T-helper 22 cell (primary cell): Measurements from ENCODE around the gene TCEAL4.

ENCODE experiments used
- DNase-seq: peaks from one replicate; pipeline ENCODE4 v3.0.0-alpha.2; 2020; ENCODE audit warnings: low read depth

Gene TCEAL4

DNA sequence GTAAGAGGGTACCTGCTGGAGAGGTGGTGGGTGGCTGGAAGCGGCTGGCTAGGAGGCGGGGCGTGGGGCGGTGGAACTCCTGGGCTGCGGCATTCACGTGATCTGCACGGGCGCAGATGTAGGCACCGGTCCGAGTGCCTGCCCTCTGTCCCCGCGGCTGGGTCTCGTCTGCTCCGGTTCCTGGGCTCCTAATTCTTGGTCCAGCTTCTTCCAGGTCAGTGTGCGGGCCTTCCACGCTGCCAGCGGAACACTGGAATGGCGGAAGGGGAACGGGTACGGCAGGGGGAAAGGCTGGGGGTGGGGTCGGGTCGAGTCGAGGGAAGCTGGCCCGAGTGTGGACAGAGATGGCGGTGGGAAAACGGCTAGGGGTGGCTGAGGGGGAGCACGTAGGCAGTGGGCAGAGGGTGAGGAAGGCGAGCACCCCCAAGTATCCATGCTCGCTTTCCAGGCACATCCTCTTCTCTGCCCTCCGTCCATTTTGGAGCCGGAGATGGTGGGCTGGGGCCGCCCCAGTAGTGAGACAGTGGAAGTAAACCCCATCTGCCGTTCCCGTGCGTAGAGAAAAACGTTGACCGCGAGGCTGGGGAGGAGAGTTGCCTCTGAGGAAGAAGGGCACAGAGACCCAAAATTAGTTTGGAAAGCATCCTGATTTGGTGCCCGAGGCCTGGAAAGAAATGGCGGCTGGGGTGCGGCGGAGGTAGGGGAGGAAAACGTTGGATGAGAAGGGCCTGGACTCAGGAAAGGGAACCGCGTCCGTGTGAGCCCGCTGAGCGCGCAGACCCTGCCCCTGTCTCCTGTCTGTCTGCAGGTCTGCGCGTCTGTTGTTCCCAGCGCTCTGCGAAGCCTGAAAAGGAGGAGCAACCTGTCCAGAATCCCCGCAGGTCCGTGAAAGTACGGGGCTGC is at the start of gene TCEAL4:
TCEAL4 (plus strand) TSS at position 105 of the 903 bp plus-strand sequence. CDS start 1,161 bp downstream, outside the sequence.
- DNase-seq: no peak

DNA sequence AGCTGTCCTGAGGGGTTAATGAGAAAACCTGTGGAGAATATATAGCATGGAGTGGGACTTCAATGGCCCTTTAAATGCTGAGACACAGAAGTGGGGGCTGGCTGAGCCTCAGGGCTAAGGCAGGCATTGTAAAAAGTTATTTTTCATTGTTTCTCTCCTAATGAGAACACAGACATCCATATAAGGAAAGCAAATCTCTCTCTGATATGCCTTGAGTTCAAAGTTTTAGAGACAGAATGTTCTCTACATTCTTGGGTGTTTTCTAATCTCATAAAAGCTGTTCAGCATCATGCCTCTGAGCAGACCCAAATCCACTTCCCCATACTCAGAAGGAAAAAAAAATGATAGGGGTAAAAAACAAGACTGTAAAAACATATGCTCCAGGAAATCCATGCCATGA is 49.2 kb upstream of the TCEAL4 start:
- no peak for DNase-seq

DNA sequence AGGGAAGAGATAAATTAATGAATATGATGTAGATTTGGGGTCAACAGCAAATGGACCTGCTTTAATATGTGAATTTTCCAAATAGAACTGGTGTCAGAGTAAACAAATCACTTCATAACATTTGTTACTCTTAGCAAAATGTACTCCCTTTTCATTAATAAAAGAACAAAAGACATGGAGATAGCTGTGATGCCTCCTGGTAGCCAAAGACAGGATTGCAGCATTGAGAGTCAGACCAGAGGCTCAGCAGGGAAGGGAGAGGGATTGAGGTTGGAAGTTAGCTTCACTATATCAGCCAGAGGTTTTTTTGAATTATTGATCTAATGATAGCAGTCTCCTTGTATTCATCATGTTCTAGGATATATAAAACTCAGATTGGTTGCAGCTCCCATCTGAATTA is 48.6 kb upstream of the TCEAL4 start:
- DNase-seq: no peak

DNA sequence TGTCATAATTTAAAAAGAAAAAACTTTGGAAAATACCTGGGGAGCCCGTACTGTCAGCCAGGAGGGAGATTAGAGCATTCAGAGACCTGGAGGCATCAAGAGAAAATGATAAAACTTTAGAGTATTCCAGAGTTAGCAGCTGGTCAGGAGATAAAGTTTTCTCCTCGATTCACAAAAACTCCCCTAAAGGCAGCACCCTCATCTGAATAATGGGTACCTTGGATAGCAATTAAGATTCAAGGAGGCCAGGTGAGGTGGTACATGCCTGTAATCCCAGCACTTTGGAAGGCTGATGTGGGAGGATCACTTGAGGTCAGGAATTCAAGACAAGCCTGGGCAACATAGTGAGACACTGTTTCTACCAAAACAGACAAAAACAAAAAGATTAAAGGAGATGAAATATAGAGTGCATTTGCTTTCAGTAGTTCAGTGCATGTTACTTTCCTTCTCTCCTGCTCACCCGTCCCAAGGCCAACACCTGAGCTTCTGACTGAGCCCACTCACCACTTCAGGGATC is 47.4 kb upstream of the TCEAL4 start:
- DNase-seq: no peak

DNA sequence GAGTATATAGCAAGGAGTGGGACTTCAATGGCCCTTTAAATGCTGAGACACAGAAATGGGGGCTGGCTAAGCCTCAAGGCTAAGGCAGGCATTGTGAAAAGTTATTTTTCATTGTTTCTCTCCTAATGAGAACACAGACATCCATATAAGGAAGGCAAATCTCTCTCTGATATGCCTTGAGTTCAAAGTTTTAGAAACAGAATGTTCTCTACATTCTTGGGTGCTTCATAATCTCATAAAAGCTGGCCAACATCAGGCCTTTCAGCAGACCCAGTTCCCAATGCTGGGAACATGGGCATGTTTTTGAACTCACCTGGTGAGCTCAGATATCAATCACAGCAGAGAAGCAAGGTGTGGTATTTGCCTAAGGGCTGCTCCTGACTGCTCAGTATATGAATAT is 46.6 kb upstream of the TCEAL4 start:
- no peak for DNase-seq

DNA sequence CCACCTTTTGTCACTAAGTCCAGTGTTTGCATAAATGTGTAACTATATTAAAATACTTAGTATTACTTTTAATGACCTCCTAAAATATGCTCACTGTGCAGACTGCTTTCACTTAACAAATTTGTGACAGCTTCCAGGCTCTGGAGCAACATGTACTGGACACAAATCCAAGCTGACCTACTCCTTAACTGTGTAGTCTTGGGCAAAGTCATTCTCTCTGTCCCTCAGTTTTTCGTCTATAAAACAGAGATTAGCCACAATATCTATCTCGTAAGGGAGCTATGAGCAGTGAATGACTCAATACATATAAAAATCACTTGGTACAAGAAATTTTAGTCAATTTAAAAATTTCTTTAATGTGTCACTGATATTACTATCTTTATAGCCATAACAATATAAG is 45.6 kb upstream of the TCEAL4 start:
- no peak for DNase-seq

DNA sequence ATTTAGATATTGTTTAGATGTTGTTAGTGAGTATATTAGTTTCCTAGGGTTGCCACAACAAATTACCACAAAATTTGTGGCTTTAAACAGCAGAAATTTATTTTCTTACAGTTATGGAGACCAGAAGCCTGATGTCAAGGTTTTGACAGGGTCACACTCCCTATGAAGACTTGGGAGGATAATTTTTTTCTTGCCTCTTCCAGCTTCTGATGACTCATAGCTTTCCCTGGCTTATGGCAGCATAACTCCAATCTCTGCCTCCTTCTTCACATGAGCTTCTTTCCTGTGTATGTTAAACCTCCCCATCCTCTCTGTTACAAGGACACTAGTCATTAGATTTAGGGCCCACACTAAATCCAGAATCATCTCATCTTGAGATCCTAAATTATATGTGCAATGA is 45.2 kb upstream of the TCEAL4 start:
- DNase-seq: no peak

DNA sequence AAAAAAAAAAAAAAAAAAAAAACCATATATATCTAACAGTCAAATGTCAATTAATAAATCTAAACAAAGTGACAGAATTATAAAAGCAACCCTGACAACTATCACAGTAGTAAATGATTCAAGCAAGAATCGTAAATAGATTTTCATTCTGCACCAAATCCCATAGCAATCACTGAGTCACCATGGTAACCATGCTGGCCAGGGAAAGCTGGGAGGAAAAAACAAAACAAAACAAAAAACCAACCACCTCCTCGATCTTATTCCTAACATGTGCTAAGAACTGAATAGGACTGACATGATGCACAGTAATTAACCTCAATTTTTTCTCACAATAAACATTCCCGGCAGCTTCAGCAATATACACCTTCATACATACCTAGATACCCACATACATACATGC is 35.4 kb upstream of the TCEAL4 start:
- no peak for DNase-seq

DNA sequence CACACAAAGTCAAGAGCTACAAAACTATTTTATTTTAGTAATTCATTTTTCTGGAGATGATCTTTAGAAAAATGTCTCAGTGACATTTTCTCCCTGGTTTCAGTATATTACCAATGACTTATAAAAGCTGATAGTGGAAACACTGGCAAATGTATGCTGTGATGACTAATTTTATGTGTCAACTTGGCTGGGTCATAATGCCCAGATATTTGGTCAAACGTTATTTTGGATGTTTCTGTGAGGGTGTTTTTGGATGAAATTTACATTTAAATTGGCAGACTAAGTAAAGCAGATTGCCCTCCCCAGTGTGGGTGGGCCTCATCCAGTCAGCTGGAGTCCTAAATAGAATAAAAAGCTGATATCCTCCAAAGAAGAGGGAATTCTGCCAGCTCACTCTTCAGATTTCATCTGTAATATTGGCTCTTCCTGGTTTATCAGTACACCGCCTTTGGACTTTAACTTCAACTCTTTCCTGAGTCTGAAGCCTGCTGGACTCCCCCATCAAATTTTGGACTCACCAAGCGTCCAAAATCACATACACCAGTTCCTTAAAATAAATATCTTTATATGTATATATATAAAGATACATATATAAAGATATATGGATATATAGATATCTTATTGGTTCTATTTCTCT is 34.8 kb upstream of the TCEAL4 start:
- DNase-seq: no peak

DNA sequence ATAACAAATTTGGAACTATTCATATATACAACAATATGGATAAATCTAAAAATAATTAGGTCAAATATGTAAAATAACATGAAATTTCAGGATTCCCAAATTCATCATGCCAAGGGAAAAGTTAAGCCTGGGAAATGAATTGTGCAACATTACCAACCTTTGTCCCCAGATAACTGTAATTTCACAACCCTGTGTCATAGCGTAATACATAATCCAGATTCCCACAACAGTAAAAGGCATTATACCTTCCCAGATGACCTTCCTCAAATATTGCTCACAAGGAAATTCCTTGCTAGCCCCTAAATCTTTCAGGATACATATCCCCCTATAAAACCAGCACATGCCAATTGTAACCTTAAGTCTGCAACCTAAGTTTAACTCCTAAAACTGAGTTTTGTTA is 33.1 kb upstream of the TCEAL4 start:
- DNase-seq: no peak

DNA sequence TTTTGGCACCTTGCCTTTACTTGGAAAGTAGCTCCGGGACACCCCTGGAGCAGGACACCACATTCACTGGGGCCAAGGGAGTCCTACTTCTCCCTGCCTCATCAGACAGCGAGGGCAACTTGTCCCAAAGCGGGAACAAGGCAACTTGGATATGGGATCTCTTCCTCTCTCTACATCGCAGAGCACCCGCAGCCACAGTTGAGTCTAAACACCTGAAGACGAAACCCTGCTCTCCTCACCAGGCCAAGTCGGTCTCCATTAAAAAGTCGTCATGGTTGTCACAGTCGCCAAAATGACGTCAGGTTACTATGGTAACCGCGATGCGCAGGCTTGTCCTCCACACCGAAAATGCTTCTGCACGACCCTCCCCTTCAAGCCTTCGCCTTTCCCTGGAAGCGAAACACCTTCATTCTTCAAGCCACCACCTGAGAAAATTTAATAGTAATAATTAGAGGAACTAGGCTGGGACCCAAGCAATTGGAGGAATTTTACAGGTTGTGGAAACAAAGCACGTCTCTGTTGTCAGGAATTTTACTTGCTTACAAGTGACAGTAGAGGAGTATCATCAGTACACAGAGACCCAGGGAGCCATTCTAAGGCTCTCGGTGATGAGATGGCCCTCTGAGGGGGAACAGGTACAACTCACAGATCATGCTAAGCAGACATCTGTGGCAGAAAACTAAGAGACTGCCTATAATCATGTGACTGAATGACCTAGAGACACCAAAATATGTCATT is 30.5 kb upstream of the TCEAL4 start:
- DNase-seq: peak; percentile 36

DNA sequence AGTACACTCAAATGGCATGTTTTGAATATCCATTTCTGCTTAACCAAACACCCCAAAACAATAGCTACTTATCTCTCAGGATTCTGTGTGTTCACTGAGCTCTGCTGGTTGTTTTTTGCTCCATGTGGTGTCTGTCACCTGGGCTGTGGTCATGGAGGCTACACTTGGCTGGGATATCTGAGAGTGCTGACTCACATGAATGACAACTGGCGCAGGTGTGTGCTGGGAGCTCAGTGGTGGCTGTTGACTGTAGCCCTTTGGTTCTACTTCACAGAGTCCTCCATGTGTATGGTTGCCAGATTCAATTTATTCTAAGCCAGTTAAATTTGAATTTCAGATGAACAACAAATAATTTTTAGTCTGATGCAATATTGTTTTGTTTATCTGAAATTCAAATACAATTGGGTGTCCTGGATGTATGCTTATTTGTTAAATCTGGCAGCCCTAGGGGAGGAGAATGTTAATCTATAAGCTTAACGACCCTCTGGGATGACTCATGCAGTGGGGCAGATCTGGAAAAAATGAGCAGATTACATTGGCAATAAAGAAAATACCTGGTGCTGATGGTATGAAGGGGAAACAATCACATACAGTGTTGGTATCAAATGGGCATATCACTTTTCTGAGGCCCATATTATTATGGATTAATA is 28.2 kb upstream of the TCEAL4 start:
- no peak for DNase-seq

DNA sequence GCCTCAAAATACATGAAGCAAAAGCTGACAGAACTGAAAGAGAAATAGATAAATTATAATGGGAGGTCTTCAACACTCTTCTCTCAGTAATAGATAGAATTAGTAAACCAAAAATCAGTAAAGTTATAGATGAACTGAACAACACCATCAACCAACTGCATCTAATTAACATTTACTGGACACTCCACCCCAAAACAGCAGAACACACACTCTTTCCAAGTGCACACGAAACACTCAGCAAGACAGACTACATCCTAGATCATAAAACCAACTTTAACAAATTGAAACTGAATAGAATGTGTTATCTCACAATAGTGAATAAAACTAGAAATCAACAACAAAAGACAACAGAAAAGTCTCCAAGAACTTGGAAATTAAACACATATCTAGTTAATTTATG is 25.1 kb upstream of the TCEAL4 start:
- DNase-seq: no peak

DNA sequence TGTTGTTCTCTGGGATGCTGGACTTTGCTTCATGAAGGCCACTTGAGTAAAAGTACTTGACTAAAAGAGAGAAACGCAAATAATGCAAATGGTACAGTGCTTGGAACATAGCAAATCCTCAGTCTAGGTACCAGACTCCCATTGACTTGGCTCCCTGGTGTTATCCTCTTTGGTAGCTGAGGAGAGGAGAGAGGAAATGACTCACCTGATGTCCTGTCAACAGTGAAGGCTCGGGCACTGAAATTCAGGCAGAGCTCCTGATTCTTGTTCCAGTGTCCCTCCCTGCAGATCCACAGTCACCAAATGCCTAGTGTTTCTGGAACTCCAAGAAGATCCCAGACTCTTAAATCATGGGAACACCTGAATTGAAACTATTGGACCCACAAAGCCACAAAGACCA is 22.5 kb upstream of the TCEAL4 start:
- DNase-seq: no peak

DNA sequence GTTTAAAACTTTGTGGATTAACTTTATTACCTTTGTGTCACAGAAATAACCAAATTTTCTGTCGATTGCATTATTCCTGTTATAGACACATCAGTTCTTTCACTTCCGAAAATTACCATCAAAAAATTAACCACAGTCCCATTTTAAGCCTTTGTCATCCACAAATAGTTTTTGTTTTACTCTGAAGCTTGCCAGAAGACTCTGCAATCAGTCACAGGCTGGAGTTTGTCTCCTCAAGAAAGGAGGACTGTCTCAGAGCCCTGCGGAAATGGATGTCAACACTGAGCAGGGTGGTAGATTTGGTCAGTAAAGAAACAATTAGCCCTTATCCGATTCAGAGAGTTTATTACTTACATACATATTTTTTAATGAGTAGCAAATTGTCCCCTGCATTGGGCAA is 20.1 kb upstream of the TCEAL4 start:
- DNase-seq: no peak

DNA sequence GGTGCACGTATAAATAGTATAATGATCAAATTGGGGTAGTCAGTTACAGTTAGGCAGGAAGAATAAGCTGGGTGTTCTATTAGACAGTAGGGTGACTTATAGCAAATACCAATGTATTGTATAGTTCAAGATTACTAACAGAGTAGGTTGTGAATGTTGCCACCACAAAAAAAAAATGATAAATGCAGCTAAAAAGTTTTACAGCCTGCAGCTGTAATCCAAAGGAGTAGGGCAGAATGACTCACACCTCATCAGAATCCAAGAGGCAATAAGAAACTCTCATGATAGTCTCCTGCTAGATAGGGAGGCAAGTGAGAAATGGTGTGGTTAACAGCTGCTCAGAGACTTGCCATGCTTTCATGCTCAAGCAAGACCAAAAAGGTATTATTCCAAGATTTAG is 19.6 kb upstream of the TCEAL4 start:
- DNase-seq: no peak

DNA sequence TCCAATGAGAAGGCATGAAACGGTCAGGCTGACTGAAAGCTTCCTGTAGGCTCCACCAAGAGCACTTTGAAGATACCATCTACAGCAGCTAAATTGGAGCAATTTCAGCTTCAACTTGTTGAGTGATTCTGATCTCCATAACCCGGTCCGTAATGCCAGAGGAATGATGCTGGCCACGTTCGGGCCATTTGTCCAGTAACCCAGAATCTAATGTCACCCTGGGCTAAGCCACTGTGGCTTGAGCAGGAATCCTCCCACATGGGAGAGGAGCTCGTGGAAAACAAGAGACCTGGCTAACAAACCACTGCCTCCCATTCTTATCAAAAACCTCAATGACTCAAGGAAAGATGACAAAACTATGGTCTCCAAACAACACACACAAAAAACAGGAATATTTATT is 14.2 kb upstream of the TCEAL4 start:
- no peak for DNase-seq

DNA sequence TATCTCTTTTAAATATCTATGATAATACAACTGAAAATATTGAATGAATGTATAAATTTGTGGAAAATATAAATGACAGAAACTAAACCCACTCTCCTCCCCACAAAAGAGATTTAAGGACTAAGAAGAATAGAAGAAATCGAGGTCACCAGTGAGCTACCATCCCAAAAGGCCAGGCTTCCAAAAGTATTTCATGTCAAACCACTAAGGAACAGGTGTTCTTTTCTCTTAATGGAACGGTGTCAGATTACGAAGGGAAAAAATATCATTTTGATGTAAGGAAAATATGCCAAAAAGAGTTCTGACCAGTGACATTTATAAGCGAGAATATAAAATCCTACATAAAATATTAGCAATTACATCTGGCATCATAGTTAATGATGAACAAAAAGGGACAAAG is 13.6 kb upstream of the TCEAL4 start:
- DNase-seq: no peak

DNA sequence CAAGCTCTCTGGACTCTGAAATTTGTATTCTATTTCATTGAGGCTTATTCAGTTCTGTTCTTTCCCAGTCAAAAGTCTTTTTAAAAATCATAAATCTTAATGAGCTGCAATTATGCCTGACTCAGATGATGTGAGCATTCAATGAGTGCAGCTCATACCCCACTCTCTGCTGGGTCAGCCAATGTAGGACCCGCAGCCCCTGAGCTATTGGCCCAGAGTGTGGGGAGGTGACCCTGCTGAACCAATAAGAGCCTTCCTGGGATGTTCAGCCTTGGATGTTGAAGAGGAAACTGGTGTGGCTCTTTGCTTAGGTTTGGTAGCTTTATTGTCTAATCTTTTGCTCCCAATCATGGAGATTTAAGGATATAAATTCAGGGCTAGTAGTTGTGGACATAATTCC is 12.1 kb upstream of the TCEAL4 start:
- DNase-seq: no peak

DNA sequence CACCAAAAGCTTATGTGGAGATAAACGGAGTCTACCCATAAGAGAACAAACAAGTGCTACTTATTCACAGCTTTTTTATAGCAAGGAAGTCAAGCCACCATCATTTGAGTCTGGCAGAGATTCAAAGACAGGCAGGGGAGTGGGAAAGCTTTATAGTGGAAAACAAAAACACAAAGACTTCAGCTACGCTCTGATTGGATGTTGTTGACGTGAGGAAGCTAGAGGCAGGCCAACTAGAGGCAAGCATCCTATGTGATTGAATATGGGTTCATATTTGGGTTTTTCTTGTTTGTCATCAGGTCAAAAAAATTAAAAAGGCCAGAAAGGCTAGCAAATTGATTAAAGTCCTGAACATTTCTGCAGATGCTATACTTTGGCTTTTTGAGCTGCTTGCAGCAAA is 719 bp upstream of the TCEAL4 start:
- DNase-seq: no peak

DNA sequence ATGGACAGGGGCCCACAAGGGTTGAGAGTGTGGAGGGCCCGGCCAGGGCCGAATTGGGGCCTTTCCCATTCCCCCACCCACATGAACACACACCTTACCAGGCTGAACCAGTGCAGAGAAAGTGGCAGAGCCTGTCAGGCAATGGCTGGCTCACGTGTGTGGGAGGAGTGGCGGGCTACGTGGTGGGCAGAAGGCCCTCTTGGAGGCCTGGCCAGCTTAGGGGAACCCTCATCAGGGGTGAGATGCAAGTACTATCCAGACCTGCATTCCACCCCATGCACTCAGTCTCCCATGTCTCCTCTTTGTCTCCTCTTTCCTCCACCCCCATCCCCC is 965 bp downstream of the TCEAL4 start:
- no peak for DNase-seq

DNA sequence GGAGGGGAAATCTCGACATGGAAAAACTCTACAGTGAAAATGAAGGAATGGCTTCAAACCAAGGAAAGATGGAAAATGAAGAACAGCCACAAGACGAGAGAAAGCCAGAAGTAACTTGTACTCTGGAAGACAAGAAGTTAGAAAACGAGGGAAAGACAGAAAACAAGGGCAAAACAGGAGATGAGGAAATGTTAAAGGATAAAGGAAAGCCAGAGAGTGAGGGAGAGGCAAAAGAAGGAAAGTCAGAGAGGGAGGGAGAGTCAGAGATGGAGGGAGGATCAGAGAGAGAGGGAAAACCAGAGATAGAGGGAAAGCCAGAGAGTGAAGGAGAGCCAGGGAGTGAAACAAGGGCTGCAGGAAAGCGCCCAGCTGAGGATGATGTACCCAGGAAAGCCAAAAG is 1.3 kb downstream of the TCEAL4 start:
- no peak for DNase-seq
